GM20431 (cell line): ENCODE results near the gene STMN3.
"Not testable (repeated sequence)": the region's sequence is repeated elsewhere in the genome, so short reads cannot be mapped to it uniquely, and the experiment has no call there.

ENCODE experiments used
- in situ Hi-C: fragments of 300-500 bp; cut with MseI, MboI; formaldehyde crosslinking; loops from one replicate; pipeline ENCODE4 v1.15.0; 2020; ENCODE audit warnings: low sequenced_read_pairs; ENCODE audit not compliant: unreplicated experiment

The STMN3 gene

DNA sequence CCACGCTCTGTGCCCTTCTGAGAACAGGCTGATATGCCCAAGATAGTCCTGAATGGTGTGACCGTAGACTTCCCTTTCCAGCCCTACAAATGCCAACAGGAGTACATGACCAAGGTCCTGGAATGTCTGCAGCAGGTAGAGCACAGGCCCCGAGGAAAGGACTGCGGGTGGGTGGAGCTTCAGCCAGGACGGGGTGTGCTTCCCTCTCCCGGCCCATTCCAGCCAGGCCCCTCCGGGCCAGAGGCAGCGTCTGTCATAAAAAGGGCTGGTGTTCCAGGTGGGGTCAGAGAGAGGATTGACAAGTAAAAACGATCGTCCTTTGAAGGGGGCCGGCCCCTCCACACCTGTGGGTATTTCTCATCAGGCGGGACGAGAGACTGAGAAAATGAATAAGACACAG, 6.1 kb upstream of the STMN3 start:
- in situ Hi-C loops: no loop called here

DNA sequence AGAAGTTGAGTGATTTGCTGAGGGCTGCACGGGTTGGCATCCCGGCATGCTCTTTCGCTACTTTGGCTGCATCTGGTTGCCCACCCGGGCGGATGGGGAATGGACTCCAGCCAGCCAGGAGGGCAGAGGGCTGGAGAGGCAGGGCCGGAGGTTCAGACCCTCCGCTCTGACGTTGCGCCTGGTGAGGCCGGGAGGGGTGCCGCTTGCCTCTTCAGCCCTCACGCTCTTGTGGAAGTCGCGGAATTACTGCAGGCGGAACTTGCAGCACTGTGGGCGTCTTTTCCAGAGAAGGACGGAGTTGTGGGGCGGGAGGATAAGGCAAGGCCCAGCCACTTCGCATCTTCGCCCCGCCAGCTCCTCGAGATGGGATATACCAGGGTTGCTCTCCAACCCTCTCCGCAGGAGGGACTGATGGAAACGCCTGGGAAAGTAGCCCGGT, 5.5 kb upstream of the STMN3 start:
- in situ Hi-C loops: no loop called here

DNA sequence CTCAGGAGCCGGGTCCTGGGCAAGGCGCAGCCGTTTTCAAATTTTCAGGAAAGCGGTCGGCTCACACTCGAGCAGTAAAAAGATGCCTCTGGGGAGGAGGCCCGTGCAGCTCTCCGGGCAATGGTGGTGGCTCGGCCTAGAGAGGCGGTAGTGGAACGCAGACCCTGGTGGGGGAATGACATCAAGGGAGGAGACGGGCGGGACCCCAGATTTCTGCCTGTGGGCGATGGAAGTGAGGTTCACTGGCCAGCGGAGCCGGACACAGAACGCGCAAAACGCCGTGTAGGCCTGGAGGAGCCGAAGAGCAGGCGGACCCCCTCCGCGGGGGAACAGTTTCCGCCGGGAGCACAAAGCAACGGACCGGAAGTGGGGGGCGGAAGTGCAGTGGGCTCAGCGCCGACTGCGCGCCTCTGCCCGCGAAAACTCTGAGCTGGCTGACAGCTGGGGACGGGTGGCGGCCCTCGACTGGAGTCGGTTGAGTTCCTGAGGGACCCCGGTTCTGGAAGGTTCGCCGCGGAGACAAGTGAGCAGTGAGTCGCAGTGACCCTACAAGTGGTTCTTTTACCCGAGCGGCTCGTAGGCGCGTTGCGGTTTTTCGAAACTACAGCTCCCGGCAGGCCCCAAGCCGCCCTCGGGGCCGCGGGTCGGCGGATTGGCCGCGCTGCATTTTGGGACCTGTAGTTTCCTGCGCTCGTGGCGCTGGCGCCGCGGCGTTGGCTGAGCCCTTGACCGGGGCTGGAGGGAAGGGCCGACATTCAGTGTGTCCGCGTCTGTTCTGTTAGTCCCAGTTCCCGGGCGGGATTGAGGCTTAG, 4.9 kb upstream of the STMN3 start, which contains the start of gene RTEL1:
RTEL1 (plus strand) TSS at position 376 of the 812 bp plus-strand sequence. CDS start 1,091 bp downstream, outside the sequence.
- in situ Hi-C loops: no loop called here

DNA sequence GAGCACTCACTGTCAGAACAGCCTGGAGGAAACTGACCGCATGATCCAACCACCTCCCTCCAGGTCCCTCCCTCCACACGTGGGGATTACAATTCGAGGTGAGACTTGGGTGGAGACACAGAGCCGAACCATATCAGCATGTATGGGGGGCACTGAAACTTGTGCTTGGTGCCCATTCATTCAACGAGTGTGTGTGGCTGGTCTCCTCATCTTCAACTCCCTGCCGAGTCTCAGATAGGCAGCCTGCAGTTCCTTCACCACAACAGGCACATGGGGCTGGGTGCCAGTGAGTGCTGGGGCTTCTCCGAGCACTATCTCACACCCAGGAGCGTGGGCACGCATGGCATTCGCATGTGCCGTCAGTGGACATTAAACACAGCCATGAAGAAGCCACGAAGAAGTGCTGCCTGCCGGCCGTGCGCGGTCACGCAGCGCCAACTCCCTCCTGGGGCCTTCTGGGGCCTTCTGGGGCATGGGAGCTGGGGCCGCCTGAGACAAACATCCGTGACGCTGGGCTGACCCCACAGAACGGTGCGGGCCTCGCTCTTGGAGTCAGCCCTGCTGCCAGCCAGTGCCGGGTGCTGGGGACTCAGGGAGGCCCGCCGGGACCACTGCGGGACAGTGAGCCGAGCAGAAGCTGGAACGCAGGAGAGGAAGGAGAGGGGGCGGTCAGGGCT, 4.2 kb upstream of the STMN3 start:
- in situ Hi-C loops: no loop called here

DNA sequence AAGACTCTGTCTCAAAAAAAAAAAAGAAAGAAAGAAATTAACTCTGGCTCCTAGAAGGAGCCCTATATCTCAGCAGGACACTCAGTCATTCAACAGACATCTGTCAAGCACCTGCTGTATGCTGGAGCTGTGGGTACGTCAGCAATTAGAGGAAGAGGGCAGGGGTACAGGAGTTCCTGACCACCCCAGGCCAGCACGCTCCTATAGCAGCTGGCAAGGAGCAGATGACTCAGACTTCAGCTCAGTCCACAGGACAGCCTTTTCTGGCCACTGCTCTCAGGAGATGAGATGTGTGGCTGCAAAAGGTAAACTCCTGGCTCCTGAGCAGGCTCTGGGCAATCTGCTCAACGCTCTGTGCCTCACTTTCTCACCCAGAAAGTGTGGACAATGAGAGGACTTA, 3.2 kb upstream of the STMN3 start:
- in situ Hi-C loops: no loop called here

DNA sequence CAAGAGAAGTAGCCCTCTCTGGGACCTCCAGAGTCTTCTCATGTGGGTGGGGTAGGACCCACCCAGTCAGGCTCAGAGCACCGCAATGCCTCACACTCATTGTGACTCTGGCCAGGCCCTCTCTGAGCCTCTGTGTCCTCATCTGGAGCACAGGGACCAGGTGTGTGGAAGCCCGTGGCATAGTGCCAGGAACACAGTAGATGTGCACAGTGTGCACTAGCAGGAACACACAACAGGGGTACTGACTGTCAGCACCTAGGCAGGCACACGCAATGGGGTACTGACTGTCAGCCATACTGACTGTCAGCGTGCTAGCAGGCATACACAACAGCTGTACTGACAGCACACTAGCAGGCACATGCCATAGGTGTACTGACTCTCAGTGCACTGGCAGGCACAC, 2.0 kb upstream of the STMN3 start:
- in situ Hi-C loops: no loop called here

DNA sequence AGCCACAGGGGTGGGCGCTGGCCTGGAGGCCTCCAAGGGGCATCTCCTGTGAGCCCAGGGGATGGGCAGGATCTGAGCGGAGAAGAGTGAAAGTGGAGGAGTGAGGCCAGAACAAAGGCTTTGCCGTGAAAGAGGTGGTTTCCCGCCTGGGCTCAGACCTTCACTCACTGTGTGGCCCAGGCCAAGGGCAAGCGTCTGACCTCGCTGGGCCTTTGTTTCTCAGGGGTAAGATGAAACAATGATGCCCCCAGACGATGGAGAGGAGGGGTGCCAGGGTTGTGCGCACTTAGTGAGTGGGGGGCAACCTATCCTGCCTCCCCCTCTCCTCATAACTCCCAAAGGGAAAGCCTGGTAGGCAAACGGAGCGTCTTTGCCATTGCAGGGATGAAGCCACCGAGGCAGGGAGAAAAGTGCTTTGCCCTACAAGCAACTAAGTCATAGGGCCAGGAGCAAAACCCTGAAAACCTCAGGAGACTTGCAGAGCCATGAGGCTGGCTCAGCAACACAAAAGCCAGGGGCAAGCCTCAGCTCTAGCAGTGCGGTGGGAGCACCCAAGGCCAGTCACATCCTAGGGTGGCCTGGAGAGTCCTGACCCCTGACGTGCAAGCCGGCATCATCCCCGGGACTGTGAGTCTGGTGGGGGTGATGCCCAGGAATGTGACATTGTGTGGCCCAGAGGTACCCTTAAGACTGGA, 897 bp upstream of the STMN3 start:
- in situ Hi-C loops: no loop called here

DNA sequence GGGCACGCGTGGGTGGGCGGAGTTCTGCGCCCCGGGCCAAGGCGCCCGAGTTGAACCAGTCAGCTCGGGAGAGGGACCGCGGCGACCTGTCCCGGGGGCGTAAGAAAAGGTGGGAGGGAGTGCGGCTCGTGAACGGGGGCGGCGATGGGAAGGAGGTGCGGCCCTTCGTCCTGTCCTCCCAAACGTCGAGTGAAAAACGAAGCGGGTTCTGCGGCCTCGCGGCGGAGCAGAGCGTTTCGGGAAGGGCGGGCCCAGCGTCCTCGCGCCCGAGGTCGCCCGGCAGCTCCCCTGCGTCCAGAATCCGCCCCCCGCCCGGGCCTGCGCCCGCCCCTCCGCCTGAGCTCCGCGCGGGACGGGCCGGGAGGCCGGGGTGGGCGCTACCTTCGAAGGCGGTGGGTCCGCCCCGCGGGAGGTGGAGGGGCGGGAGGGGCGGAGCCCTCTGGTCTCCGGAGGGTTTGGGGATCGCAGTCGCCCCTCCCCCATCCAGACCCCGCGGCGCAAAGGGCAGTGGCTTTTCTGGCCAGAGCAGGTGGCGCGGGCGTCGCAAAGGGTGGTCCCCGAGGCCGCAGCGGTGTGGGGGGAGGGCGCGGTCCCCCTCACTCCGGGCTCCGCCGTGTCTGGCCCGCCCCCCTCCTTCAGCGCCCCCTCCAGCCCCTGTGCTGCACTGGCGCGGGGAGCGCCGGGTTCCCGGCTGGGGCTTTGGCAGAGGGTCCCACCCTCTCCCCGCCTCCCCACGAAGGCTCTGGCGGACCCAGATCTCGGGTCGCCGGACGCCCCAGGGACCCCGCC, 838 bp downstream of the STMN3 start:
- in situ Hi-C loops: no loop called here

DNA sequence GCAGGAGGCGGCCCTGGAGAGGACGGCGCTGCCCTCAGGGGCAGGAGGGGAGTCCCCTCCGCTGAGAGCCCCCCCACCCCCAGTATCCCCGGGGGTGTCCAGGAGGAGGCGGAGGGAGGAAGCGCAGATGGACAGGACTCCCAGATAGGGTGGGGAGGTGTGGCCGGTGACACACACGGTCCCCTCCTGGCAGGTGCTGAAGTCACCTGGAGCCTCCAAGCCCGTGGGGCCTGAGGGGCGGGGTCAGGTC, 1.4 kb downstream of the STMN3 start:
- in situ Hi-C loops: no loop called here

DNA sequence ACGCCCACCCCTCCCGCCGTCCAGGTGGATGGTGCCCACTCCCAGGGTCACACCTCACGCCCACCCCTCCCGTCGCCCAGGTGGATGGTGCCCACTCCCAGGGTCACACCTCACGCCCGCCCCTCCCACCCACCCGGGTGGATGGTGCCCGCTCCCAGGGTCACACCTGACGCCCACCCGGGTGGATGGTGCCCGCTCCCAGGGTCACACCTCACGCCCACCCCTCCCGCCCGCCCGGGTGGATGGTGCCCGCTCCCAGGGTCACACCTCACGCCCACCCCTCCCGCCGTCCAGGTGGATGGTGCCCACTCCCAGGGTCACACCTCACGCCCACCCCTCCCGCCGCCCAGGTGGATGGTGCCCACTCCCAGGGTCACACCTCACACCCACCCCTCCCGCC, 2.7 kb downstream of the STMN3 start:
- in situ Hi-C loops: not testable (repeated sequence)

DNA sequence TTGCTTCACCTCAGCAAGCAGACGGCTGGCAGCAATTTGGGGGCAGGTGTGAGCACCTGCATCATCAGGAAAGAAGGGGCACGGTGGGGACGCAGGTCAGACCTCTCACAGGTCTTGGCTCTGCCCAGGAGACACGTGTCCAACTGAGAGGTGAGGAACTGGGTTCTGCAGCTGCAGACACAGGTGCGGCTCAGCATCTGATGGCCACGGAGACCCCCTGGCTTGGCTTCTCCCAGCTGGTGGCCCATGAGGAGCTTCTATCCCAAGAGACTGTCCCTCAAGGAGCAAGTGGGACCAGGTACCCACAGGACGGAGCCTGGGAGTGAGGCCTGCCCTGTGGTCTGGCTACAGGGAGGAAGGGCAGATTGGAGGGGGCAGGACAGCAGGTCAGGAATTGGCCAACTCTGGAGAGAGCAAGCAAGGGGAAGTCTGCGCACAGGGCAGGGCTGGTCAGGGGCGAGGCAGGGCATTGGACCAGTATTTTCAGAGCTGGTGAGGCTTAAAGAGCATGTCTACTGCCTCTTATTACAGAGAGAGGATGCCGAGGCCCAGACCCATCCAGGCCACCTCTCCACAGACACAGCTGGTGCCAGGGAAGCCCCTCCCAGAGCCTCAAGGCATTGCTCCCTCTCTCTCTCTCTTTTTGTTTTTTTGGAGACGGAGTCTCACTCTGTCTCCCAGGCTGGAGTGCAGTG, 4.2 kb downstream of the STMN3 start:
- in situ Hi-C loops: no loop called here

DNA sequence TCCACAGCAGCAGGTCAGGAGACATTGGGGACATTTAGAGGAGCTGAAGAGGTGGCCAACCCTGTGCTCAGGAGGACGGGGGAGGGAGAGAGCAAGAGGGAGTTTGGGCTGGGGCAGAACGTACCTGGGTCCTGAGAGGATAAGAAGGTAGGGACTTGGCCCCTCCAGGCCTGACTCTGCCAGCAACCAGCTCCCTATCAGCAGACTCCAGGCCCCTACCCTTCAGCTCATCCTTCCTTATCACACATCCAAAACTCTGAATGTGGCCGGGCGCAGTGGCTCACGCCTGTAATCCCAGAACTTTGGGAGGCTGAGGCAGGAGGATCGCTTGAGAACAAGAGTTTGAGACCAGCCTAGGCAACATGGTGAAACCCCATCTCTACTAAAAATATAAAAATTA, 5.0 kb downstream of the STMN3 start:
- in situ Hi-C loops: no loop called here

DNA sequence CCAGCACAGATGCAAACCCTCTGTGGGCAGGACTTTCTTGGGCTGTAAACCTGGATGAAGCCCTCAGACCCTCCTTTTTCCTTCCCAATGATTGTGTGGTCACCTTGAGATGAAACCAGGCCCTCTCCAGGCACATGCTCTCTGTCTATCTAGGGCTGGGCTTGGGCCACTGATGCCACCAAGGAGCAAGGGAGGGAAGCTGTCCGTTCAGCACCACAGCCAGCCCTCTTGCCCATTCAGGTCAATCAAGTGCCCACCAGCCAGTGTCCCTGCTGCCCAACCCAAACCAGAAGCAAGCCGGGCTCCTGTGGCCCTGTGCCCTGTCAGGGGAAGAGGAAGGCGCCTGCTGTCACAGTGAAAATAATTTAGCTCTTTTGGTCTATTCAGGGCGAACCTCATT, 8.0 kb downstream of the STMN3 start:
- in situ Hi-C loops: no loop called here

DNA sequence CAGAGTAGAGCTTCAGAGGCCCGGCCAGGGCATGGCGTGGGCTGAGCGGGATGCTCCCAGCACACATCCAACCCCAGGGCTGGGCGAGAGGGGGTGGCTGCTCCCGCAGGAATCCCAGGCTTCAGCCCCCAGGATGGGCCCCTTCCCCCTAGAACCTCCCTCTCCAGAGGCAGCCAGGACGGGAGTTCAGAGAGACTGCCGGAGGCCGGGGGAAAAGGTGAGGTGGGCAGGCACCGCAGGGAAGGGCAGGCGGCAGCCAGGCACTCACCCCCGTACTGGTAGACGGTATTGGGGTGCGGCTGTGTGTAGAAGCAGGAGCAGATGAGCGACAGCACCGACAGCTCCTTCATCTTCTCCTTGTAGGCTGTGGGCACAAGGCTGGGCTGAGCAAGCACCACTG, 9.3 kb downstream of the STMN3 start:
- in situ Hi-C loops: no loop called here

DNA sequence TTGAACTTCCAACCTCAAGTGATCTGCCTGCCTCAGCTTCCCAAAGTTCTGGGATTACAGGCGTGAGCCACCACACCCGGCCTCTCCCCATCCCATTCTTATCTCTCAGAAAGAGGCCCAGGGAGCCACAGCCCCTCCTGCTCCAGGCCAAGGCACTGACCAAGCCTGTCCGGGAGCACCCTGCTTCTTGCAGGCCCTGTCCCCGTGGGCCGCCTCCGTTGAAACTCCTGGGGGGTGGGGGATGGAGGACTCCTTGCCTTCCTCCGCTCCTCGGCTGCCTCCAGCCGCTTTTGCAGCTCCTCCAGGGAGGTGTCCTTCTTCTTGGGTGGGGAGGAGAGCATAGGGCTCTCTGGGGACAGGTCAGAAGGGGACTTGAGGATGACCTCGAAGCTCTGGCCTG, 9.7 kb downstream of the STMN3 start:
- in situ Hi-C loops: no loop called here

DNA sequence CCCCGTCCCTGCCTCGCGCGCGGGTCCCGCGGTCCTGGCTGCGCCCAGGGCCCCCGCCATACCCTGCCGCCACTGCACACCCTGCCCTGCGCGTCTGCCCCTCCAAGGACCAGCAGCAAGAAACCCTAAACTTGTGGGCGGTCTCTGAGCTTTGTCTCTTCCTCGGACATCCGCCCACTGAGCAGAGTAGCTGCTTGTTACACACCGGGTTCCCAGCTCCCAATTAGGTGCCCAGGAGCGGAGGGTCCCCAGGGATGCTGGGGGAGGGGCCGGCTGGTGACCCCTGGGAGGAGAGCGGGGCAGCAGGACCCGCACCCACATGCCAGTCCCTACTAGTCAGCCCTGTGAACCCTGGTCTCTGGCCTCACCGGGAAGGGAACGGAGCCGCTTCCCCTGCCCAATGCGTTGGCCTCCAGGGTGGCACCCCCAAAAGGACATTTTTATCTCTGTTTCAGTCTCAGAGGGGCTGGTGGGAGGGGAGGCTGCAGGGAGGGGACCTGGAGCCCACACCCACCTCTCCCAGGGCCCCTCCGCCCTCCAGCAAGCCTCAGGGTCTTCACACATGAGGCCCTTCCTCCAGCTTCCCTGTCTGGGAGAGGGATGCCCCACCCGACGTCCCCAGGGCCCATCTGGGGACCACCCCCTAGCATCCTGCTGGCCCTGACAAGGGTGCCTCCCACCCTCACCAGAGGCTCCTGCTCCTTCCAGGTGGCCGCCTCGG, 10.5 kb downstream of the STMN3 start:
- in situ Hi-C loops: no loop called here

DNA sequence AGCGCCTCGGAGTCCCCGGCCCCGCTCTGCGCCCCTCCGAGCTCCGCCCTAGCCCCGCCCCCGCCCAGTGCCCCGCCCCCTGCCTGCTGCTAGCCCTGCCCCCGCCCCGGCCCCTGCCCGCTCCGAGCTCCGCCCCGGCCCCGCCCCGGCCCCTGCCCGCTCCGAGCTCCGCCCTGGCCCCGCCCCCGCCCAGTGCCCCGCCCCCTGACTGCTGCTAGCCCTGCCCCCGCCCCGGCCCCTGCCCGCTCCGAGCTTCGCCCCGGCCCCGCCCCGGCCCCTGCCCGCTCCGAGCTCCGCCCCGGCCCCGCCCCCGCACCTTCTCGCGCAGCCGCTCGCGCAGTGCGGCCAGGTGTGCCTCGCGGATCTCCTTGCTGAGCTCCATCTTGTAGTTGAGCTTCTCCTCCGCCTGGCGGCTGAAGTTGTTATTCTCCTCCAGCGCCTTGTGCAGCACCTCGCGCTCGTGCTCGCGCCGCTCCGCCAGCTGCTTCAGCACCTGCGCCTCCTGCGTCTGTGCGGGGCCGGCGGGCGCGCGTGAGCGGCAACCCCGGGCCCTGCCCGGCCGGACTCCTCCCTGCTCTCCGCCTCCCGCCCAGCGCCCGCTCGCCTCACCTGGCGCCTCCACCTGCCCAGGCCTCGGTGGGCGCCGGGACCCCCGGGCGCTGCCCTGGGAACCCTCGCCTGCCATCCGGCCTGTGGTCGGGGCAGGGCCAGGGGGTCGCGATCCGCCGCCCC, 11.3 kb downstream of the STMN3 start:
- in situ Hi-C loops: no loop called here

DNA sequence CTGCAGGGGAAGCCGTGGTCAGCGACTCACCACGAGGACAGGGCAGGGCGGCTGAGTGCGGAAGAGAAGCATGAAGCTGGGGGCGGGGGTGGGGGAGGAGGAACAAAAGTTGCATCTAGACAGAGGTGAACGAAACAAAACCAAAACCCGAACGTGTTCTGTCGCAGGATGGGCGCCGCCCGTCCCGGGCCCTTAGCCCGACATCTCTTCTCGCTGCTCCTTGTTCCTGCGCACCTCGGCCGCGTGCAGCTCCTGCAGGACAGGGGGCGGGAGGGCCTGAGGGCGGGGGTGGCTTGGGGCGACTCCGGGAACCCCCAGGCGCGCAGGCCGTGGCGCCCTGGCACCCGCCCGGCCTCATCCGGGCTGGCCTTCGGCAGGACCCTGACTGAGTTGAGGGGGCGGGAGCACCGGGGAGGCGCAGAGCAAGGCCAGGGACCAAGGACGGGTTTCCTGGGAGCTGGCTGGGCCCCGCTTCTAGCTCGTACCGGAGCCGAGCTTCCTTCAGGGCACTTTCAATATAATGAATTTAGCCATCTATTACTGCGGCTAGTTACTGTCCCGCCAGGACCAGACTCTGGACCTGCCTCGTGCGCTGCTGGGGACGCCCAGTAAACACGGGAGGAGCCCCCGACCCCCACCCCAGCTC, 12.0 kb downstream of the STMN3 start:
- in situ Hi-C loops: no loop called here
